Smooth muscle cell (in vitro differentiated cells): Measurements from ENCODE around the gene WDFY1. TPM values are rescaled to one million over a fixed set of nuclear protein-coding genes. Genes with fewer than 3 reads are reported as not detected.

Source experiments
- DNase-seq: peaks from one replicate; lab custom pipeline; 2025; ENCODE audit not compliant: unreplicated experiment; lab: John Stamatoyannopoulos, UW
- H2AFZ ChIP-seq: fragments of 200-600 bp; sonication (generic); 2 replicates; pipeline ENCODE4 v1.6.0; 2016; ENCODE audit warnings: antibody characterized with exemption, low read depth, mild to moderate bottlenecking
- H3F3A ChIP-seq: fragments of 200-600 bp; sonication (generic); 2 replicates; pipeline ENCODE4 v1.6.0; 2017; ENCODE audit warnings: antibody characterized with exemption, low read depth
- H3K27ac ChIP-seq: fragments of 200-600 bp; sonication (generic); 2 replicates; pipeline ENCODE4 v1.5.1; 2016; ENCODE audit warnings: low read depth, mild to moderate bottlenecking
- H3K27me3 ChIP-seq: fragments of 200-600 bp; sonication (generic); 2 replicates; pipeline ENCODE4 v1.6.1; 2016; ENCODE audit warnings: low read depth, mild to moderate bottlenecking
- H3K36me3 ChIP-seq: fragments of 200-600 bp; sonication (generic); 2 replicates; pipeline ENCODE4 v1.5.1; 2016; ENCODE audit warnings: low read depth
- H3K4me1 ChIP-seq: fragments of 200-600 bp; sonication (generic); 2 replicates; pipeline ENCODE4 v1.5.1; 2016; ENCODE audit warnings: low read depth
- H3K4me2 ChIP-seq: fragments of 200-600 bp; sonication (generic); 2 replicates; pipeline ENCODE4 v1.6.0; 2016; ENCODE audit warnings: mild to moderate bottlenecking
- H3K4me3 ChIP-seq: fragments of 200-600 bp; sonication (generic); 2 replicates; pipeline ENCODE4 v1.5.1; 2016; ENCODE audit warnings: mild to moderate bottlenecking
- H3K79me2 ChIP-seq: fragments of 200-600 bp; sonication (generic); 2 replicates; pipeline ENCODE4 v1.6.0; 2016; ENCODE audit warnings: low read depth, mild to moderate bottlenecking
- H3K9ac ChIP-seq: fragments of 200-600 bp; sonication (generic); 2 replicates; pipeline ENCODE4 v1.6.0; 2016; ENCODE audit warnings: low read depth
- H3K9me3 ChIP-seq: fragments of 200-600 bp; sonication (generic); replicated peaks from 2 replicates; pipeline ENCODE4 v1.5.1; 2016; ENCODE audit warnings: low read depth
- H4K20me1 ChIP-seq: fragments of 200-600 bp; sonication (generic); 2 replicates; pipeline ENCODE4 v1.6.0; 2016; ENCODE audit warnings: low read depth
- WGBS: methylation state at CpG from one replicate; pipeline ENCODE4 v1.1.7; 2016; ENCODE audit warnings: low lambda C conversion rate; 5-methylcytosine and 5-hydroxymethylcytosine counted together
- polyA plus RNA-seq: library from polyadenylated mRNA; unstranded; fragments of >200 nt; fragmentation: Nextera tagmentation; extraction: Ambion mirVana; gene quantifications from 2 replicates; pipeline ENCODE4 v1.2.1, GENCODE V29; 2016
- total RNA-seq: library from RNA; depleted of rRNA; stranded (reverse); fragments of >200 nt; gene quantifications from 2 replicates; pipeline ENCODE4 v1.2.3, GENCODE V29; 2014
- TF ChIP-seq, protein P1 (sequence below): fragments of 200-600 bp; sonication (generic); IDR thresholded peaks from 2 replicates; pipeline ENCODE4 v1.5.1; 2017; ENCODE audit warnings: borderline replicate concordance, mild to moderate bottlenecking, antibody characterized with exemption; ENCODE audit not compliant: insufficient read depth, poor library complexity, severe bottlenecking

WDFY1 gene
- total and polyA plus RNA-seq, 2 experiments from 2014 or later, result 31.6 to 58.6 TPM

GRCh38 chr2:223905996-223906395 is 39.1 kb downstream of the WDFY1 start:
- TF ChIP-seq, protein P1, sequence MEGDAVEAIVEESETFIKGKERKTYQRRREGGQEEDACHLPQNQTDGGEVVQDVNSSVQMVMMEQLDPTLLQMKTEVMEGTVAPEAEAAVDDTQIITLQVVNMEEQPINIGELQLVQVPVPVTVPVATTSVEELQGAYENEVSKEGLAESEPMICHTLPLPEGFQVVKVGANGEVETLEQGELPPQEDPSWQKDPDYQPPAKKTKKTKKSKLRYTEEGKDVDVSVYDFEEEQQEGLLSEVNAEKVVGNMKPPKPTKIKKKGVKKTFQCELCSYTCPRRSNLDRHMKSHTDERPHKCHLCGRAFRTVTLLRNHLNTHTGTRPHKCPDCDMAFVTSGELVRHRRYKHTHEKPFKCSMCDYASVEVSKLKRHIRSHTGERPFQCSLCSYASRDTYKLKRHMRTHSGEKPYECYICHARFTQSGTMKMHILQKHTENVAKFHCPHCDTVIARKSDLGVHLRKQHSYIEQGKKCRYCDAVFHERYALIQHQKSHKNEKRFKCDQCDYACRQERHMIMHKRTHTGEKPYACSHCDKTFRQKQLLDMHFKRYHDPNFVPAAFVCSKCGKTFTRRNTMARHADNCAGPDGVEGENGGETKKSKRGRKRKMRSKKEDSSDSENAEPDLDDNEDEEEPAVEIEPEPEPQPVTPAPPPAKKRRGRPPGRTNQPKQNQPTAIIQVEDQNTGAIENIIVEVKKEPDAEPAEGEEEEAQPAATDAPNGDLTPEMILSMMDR, result no peak
- H3K4me1 ChIP-seq, result no peaks in the 10 kb centered on the region
- H3K4me3 ChIP-seq, result no peak overlapping the region
- H4K20me1 ChIP-seq, result peaks cover 42% of the 10 kb centered on the region
- WGBS, result 93% methylated on average over 2 of the region's 2 CpGs
- H3K27ac ChIP-seq, result no peak overlapping the region
- H3K4me2 ChIP-seq, result no peak overlapping the region
- H3K9ac ChIP-seq, result no peak overlapping the region
- H3K79me2 ChIP-seq, result peaks cover 11% of the 10 kb centered on the region
- H3K36me3 ChIP-seq, result peaks cover 10% of the 10 kb centered on the region
- no peak overlapping the region for H2AFZ ChIP-seq
- no peaks in the 10 kb centered on the region for H3K27me3 ChIP-seq
- no peak for DNase-seq
- H3K9me3 ChIP-seq, result no peaks in the 10 kb centered on the region
- H3F3A ChIP-seq, result no peaks in the 10 kb centered on the region

DNA sequence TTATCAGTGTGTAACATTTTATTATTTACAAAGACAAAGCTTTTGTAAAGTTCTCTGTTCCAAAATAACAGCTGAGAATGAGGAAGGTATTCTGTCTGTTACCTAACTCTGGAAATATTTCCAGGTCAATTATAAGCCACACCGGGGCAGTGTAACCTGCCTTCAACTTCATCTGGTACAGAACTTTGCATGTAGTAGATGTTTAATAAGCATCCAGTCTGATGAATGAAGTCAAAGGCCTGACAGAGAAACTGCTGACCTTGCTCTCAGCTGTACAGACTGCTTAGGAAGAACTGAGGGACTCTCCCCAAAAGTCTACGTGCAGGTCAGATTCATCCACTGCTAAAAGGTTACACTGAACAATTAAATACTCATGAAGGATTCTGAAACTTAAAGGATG is 43.3 kb downstream of the WDFY1 start:
- 92% methylated on average over 2 of the region's 2 CpGs for WGBS
- Histone ChIP-seq H3K4me1 (no peaks in the 10 kb centered on the region), H3K4me2 (no peak overlapping the region), H3K27me3 (no peaks in the 10 kb centered on the region), H4K20me1 (peaks cover 5% of the 10 kb centered on the region), H3K27ac (no peak overlapping the region), H3K79me2 (peaks cover 3% of the 10 kb centered on the region), H3K9ac (no peak overlapping the region), H3K9me3 (no peaks in the 10 kb centered on the region), H3F3A (no peaks in the 10 kb centered on the region), H2AFZ (no peak overlapping the region), H3K36me3 (peaks cover 24% of the 10 kb centered on the region), H3K4me3 (no peak overlapping the region)
- TF ChIP-seq, protein P1, result no peak
- no peak for DNase-seq

GRCh38 chr2:223901311-223901710 is 43.8 kb downstream of the WDFY1 start:
- Histone ChIP-seq H3K9ac (no peak overlapping the region), H4K20me1 (peaks cover 5% of the 10 kb centered on the region), H3F3A (no peaks in the 10 kb centered on the region), H3K27ac (no peak overlapping the region), H3K36me3 (peaks cover 24% of the 10 kb centered on the region), H3K4me1 (no peaks in the 10 kb centered on the region), H3K9me3 (no peaks in the 10 kb centered on the region), H3K27me3 (no peaks in the 10 kb centered on the region), H2AFZ (no peak overlapping the region), H3K79me2 (peaks cover 3% of the 10 kb centered on the region), H3K4me2 (no peak overlapping the region), H3K4me3 (no peak overlapping the region)
- WGBS, result 75% methylated on average over 5 of the region's 5 CpGs
- TF ChIP-seq, protein P1, result no peak
- no peak for DNase-seq

DNA sequence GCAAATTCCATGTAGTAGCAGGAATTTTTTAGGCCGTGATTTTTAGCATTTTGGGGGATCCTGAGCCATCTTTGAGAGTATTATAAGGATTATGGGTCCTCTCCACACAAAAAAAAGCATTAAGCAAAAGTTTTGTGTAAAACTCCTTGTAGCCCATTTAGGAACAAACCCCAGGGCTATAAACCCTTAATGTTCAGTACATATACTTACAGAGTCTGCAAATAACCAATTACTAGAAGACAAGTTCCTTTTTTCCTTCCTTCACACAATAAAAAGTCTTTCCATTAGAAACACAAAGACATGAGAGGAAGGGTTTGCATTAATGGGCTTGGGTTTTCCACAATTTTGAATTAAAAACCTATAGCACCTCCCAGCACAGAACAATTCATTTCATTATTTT is 44.6 kb downstream of the WDFY1 start:
- 100% methylated on average over 1 of the region's 1 CpG for WGBS
- no peak overlapping the region for H2AFZ ChIP-seq
- no peak overlapping the region for H3K27ac ChIP-seq
- H3K4me3 ChIP-seq, result no peak overlapping the region
- no peak for DNase-seq
- peaks cover 17% of the 10 kb centered on the region for H3K36me3 ChIP-seq
- peaks cover 5% of the 10 kb centered on the region for H4K20me1 ChIP-seq
- H3K4me2 ChIP-seq, result no peak overlapping the region
- H3K4me1 ChIP-seq, result no peaks in the 10 kb centered on the region
- TF ChIP-seq, protein P1, result no peak
- no peaks in the 10 kb centered on the region for H3K9me3 ChIP-seq
- H3K27me3 ChIP-seq, result no peaks in the 10 kb centered on the region
- H3K9ac ChIP-seq, result no peak overlapping the region
- H3F3A ChIP-seq, result no peaks in the 10 kb centered on the region
- H3K79me2 ChIP-seq, result peaks cover 3% of the 10 kb centered on the region
